HG02840 (cell line): Measurements from ENCODE around the gene KMT2D.

Experiments
- ATAC-seq: cut with Tn5 transposase; IDR thresholded peaks from one replicate; pipeline ENCODE4 v1.9.1; 2021; ENCODE audit warnings: mild to moderate bottlenecking, moderate library complexity, moderate number of reproducible peaks; ENCODE audit not compliant: unreplicated experiment, low FRiP score

Gene KMT2D

GRCh38 chr12:49060237-49061156 lies at the start of gene KMT2D:
Gene KMT2D, minus strand, starts transcription at chr12:49060794. Its CDS starts 5,470 bp downstream, at chr12:49055324.
- peak; percentile 50 for ATAC-seq

GRCh38 chr12:49109641-49110463 lies 49.3 kb upstream of the KMT2D start:
- no peak for ATAC-seq

- ATAC-seq = no peak
Observed at GRCh38 chr12:49108958-49109404, 48.4 kb upstream of the KMT2D start.

- ATAC-seq = no peak
Observed at GRCh38 chr12:49105504-49106084, 45.0 kb upstream of the KMT2D start.

GRCh38 chr12:49104822-49105221 lies 44.2 kb upstream of the KMT2D start:
- ATAC-seq = no peak

GRCh38 chr12:49100380-49100779 lies 39.8 kb upstream of the KMT2D start:
- ATAC-seq = no peak

- ATAC-seq = no peak
Observed at GRCh38 chr12:49098703-49099102, 38.1 kb upstream of the KMT2D start.

- no peak for ATAC-seq
Observed at GRCh38 chr12:49098035-49098451, 37.4 kb upstream of the KMT2D start.

- no peak for ATAC-seq
Observed at GRCh38 chr12:49097381-49097780, 36.8 kb upstream of the KMT2D start.

GRCh38 chr12:49094975-49095365 lies 34.4 kb upstream of the KMT2D start:
- ATAC-seq = no peak

- ATAC-seq = no peak
Observed at GRCh38 chr12:49094160-49094974, 33.8 kb upstream of the KMT2D start, which contains the start of gene DHH. Gene DHH, minus strand, starts transcription at chr12:49094801. Its CDS starts 289 bp downstream, at chr12:49094512.

- ATAC-seq = no peak
Observed at GRCh38 chr12:49093792-49094159, 33.2 kb upstream of the KMT2D start.

GRCh38 chr12:49092816-49093406 lies 32.3 kb upstream of the KMT2D start:
- no peak for ATAC-seq

- no peak for ATAC-seq
Observed at GRCh38 chr12:49092086-49092815, 31.7 kb upstream of the KMT2D start.

GRCh38 chr12:49091836-49092085 lies 31.2 kb upstream of the KMT2D start:
- ATAC-seq = no peak

GRCh38 chr12:49091056-49091835 lies 30.7 kb upstream of the KMT2D start:
- no peak for ATAC-seq

GRCh38 chr12:49089821-49090773 lies 29.5 kb upstream of the KMT2D start:
- ATAC-seq = no peak
